Vagina (tissue), 2 donors: ENCODE measurements around the gene MKRN2.

Experiments
- POLR2A ChIP-seq, 2 donors: fragments of 450-650 bp; IDR thresholded peaks; one replicate each; pipeline ENCODE4 v1.6.1; 2017; ENCODE audit warnings: antibody characterized with exemption in 2 of 2, mild to moderate bottlenecking in 2 of 2, moderate library complexity in 2 of 2
- TF ChIP-seq, protein P1 (sequence below), 3 experiments: fragments of 450-650 bp in 2 of 3; fragments of 200-600 bp in 1 of 3; sonication (generic) in 1 of 3; IDR thresholded peaks; one replicate each; pipeline ENCODE4 v1.5.1; 2017 to 2019; ENCODE audit warnings: antibody characterized with exemption in 3 of 3, mild to moderate bottlenecking in 2 of 3, moderate library complexity in 2 of 3

DNA sequence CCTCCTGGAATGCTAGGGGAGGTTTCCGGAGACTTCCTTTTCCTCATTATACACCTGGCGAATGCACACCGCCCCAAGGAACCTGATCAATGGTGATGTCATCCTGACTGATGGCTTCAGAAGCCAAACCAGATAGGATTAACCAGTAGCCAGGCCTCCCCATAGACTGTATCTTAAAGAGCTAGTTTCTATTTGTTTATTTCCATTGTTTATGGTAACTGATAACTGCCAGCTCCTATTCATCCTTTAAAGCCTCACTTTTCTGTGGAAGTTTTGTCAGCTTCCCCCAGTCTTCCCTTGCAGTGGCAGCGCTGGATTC is 11.5 kb upstream of the MKRN2 start, which contains the start of gene MKRN2OS:
- TF ChIP-seq, protein P1, sequence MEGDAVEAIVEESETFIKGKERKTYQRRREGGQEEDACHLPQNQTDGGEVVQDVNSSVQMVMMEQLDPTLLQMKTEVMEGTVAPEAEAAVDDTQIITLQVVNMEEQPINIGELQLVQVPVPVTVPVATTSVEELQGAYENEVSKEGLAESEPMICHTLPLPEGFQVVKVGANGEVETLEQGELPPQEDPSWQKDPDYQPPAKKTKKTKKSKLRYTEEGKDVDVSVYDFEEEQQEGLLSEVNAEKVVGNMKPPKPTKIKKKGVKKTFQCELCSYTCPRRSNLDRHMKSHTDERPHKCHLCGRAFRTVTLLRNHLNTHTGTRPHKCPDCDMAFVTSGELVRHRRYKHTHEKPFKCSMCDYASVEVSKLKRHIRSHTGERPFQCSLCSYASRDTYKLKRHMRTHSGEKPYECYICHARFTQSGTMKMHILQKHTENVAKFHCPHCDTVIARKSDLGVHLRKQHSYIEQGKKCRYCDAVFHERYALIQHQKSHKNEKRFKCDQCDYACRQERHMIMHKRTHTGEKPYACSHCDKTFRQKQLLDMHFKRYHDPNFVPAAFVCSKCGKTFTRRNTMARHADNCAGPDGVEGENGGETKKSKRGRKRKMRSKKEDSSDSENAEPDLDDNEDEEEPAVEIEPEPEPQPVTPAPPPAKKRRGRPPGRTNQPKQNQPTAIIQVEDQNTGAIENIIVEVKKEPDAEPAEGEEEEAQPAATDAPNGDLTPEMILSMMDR (IDR thresholded peaks at IDR 0.05), result no peak
- no peak for TF ChIP-seq POLR2A (IDR thresholded peaks at IDR 0.05)
